ENCODE measurements around the gene MZT2A.

GRCh38 chr2:131521961-131522781, 30.0 kb upstream of the MZT2A start:
- TF ChIP-seq, protein P1, sequence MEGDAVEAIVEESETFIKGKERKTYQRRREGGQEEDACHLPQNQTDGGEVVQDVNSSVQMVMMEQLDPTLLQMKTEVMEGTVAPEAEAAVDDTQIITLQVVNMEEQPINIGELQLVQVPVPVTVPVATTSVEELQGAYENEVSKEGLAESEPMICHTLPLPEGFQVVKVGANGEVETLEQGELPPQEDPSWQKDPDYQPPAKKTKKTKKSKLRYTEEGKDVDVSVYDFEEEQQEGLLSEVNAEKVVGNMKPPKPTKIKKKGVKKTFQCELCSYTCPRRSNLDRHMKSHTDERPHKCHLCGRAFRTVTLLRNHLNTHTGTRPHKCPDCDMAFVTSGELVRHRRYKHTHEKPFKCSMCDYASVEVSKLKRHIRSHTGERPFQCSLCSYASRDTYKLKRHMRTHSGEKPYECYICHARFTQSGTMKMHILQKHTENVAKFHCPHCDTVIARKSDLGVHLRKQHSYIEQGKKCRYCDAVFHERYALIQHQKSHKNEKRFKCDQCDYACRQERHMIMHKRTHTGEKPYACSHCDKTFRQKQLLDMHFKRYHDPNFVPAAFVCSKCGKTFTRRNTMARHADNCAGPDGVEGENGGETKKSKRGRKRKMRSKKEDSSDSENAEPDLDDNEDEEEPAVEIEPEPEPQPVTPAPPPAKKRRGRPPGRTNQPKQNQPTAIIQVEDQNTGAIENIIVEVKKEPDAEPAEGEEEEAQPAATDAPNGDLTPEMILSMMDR (IDR thresholded peaks at IDR 0.05; ENCODE audit: insufficient read depth, low read length, poor library complexity, severe bottlenecking) = no peak
- no peak for TF ChIP-seq EZH2phosphoT487 (conservative IDR thresholded peaks at IDR 0.05; ENCODE audit: low read length)

Data from SU-DHL-6 (cell line).